Subcutaneous adipose tissue (tissue), 4 donors: ENCODE data around the gene BRD9. TPM values are rescaled to one million over a fixed set of nuclear protein-coding genes. Genes with fewer than 3 reads are reported as not detected.

Experiments used
- CTCF ChIP-seq: fragments of 450-650 bp; IDR thresholded peaks from one replicate; pipeline ENCODE4 v1.5.1; 2016; ENCODE audit warnings: low read depth, mild to moderate bottlenecking, control low read depth, antibody characterized with exemption, moderate library complexity
- total RNA-seq, 4 donors: library from RNA; depleted of rRNA; stranded (reverse); fragments of >200 nt; gene quantifications; one replicate each; pipeline ENCODE4 v1.1.0, GENCODE V29; 2016

BRD9 gene
- total RNA-seq, 4 donors from 2014 or later, result 22.6 to 34.5 (median 29.8) TPM

GRCh38 chr5:848671-849111, 43.9 kb downstream of the BRD9 start:
- no peak for TF ChIP-seq CTCF

GRCh38 chr5:821504-821903, 71.1 kb downstream of the BRD9 start:
- no peak for TF ChIP-seq CTCF

- TF ChIP-seq CTCF, result no peak
These were observed 72.4 kb downstream of the BRD9 start for GRCh38 chr5:820245-820644.

GRCh38 chr5:819078-819477, 73.5 kb downstream of the BRD9 start:
- TF ChIP-seq CTCF, result no peak

GRCh38 chr5:816176-816575, 76.4 kb downstream of the BRD9 start:
- TF ChIP-seq CTCF, result no peak

- TF ChIP-seq CTCF, result no peak
These were observed 77.2 kb downstream of the BRD9 start for GRCh38 chr5:815449-815848.

Other genes with a start within 250 kb of the BRD9 start
- 1 to 10 TPM; 1.1 to 8.1 (median 2.8) TPM for gene TPPP, start 199.4 kb downstream of the BRD9 start, total RNA-seq
- gene ZDHHC11B, start 108.1 kb downstream of the BRD9 start, total RNA-seq, result 1 to 10 TPM in 1 of 4 donors, under 1 TPM in 3; 0.19 to 2.3 (median 0.39) TPM
- gene ZDHHC11, start 41.8 kb downstream of the BRD9 start, total RNA-seq, result 1 to 10 TPM in 2 of 4 donors, under 1 TPM in 2; 0.88 to 4.5 (median 1.3) TPM
- 1 to 10 TPM in 2 of 4 donors, under 1 TPM in 1, not detected in 1; 0.75 to 2.4 (median 1.5) TPM for gene TRIP13, start 83 bp upstream of the BRD9 start, total RNA-seq
- 1 to 10 TPM in 1 of 4 donors, not detected in 3; 1.1 TPM for gene NKD2, start 116.0 kb upstream of the BRD9 start, total RNA-seq
- 10 to 100 TPM; 12.9 to 34.3 (median 20.7) TPM for gene SLC12A7, start 219.3 kb upstream of the BRD9 start, total RNA-seq